HG03039 (cell line): ENCODE data around the gene COG2.
"Not testable (repeated sequence)": the region's sequence is repeated elsewhere in the genome, so short reads cannot be mapped to it uniquely, and the experiment has no call there.

Experiments
- ATAC-seq: cut with Tn5 transposase; IDR thresholded peaks from one replicate; pipeline ENCODE4 v1.9.1; 2021; ENCODE audit warnings: mild to moderate bottlenecking, moderate library complexity; ENCODE audit not compliant: unreplicated experiment

The COG2 gene, protein sequence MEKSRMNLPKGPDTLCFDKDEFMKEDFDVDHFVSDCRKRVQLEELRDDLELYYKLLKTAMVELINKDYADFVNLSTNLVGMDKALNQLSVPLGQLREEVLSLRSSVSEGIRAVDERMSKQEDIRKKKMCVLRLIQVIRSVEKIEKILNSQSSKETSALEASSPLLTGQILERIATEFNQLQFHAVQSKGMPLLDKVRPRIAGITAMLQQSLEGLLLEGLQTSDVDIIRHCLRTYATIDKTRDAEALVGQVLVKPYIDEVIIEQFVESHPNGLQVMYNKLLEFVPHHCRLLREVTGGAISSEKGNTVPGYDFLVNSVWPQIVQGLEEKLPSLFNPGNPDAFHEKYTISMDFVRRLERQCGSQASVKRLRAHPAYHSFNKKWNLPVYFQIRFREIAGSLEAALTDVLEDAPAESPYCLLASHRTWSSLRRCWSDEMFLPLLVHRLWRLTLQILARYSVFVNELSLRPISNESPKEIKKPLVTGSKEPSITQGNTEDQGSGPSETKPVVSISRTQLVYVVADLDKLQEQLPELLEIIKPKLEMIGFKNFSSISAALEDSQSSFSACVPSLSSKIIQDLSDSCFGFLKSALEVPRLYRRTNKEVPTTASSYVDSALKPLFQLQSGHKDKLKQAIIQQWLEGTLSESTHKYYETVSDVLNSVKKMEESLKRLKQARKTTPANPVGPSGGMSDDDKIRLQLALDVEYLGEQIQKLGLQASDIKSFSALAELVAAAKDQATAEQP

GRCh38 chr1:230642263-230642959 lies at the start of gene COG2:
Gene COG2 (plus strand): TSS chr1:230642481. CDS start chr1:230642607, 126 bp downstream.
- peak; percentile 95 for ATAC-seq

DNA sequence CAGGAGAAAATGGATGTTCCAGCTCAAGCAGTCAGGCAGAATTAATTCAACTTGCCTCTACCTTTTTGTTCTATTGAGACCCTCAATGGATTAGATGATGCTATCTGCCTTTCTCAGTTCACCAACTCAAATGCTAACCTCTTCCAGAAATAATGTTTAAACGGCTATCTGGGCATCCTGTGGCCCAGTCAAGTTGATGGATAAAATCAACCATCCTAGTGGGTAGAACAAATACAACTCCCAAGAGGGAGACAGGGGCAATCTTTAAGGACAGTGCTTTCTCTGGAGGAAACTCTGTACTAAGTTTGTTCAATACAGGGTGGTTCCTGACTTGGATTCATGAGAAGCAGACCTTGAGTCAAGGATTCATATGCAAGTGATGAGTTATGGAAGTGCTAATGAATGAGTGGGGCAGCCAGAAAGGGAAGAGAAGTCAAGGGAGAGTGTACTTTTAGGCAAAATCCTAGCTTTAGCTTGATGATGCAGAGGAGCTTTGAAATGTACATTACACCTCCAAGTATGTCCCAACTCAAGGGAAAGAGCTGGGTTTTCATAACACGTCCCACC lies 49.4 kb upstream of the COG2 start:
- no peak for ATAC-seq

GRCh38 chr1:230594214-230594773 lies 48.0 kb upstream of the COG2 start:
- ATAC-seq: no peak

DNA sequence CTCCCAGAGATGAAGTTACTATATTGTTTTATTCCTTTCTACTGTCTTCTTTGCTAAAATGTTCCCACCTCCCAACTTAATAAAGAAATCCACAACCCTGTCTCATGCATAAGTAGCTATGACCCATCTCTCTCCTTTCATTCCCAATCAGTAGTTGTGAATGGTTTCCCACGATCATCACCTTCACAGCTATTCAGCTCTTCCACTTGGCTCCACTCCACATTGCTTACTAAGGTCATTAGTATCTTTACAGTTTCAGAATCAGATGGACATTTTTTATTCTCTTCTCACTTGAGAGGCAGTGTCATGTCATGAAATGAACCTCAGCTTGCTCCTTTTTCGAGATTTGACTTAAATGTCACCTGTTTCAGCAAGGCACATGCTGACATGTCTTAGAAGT lies 47.1 kb upstream of the COG2 start:
- no peak for ATAC-seq

GRCh38 chr1:230596306-230596705 lies 46.0 kb upstream of the COG2 start:
- ATAC-seq: no peak

DNA sequence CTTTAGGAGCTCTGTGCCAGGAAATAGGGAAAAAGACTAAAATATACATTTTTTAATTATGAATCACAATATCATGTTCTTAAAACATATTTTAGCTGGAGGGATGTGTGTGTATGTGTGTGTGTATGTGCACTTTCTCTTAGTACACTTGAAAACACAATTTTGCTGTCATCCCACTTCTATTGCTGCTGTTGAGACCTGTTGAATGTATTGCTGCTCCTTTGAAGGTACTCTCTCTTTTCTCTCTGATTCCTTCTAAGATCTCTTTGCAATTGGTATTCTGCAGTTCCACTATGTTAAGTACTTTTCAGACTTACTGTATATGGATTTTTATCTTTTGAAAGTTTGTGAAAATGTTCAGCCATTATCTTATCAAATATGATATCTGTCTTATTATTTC lies 43.5 kb upstream of the COG2 start:
- ATAC-seq: no peak

- ATAC-seq: no peak
Observed at GRCh38 chr1:230599926-230600656, 42.2 kb upstream of the COG2 start.

DNA sequence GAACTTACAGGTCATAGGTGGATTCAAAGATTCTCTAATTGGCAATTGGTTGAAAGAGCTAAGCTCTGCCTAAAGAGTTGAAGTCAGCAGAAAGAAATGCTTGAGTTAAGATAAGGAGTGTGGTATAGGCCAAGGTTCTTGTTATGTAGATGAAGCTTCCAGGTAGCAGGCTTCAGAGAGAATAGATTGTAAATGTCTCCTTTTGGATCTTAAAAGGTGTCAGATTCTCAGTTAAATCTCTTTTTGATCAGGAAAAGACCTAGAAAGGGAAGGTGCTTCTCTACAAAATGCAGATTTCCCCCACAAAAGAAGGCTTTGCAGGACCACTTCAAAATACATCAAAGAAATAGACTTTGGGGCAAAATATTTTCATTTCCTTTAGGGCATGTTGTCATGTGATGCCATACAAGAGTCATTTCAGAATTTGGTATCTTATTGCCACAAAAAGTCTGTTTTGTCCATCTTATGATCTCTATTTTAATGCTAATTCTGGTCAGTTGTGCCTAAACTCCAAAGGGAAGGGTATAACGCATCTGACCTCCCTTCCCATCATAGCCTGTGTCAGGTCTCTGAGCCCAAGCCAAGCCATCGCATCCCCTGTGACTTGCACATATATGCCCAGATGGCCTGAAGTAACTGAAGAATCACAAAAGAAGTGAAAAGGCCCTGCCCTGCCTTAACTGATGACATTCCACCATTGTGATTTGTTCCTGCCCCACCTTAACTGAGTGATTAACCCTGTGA lies 41.5 kb upstream of the COG2 start:
- ATAC-seq: not testable (repeated sequence)

- no peak for ATAC-seq
Observed at GRCh38 chr1:230609208-230609607, 33.1 kb upstream of the COG2 start.

DNA sequence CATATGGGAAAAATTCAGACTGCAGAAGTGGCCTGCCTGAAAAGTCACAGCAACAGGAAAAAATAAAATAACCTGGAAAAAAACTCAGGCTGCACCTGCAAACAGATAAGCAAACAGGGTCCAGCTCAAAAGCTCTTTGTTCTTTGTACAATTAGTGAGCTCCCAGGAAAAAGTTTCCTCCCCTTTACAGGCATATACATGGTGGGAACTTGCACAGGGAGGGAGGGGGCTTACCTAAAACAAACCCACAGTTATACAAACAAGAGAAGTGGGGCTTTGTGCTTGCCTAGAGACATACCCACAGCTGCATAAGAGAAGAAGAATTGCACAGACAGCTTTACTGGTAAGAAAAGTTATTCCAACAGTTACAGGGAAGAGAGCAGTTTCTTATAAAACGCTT lies 31.7 kb upstream of the COG2 start:
- no peak for ATAC-seq

- no peak for ATAC-seq
Observed at GRCh38 chr1:230611128-230611877, 31.0 kb upstream of the COG2 start.

DNA sequence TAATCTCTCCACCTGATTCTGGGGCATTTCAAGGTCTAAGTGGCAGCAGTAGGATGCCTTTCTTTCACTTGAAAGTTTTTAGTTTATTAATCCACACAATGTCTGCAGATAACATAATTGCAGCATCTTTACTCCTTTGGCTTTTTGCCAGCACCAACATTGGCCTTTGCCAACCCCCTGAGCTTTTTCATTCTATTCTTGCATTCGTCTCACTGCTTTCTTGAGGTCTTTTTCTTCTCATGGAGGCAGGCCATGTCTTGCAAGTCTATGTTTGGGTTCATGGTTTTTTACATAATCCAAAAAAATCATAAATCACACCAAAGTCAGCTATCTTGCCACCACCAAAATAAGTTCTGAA lies 30.4 kb upstream of the COG2 start:
- no peak for ATAC-seq

- no peak for ATAC-seq
Observed at GRCh38 chr1:230612651-230613050, 29.6 kb upstream of the COG2 start.

GRCh38 chr1:230614121-230614520 lies 28.2 kb upstream of the COG2 start:
- no peak for ATAC-seq

DNA sequence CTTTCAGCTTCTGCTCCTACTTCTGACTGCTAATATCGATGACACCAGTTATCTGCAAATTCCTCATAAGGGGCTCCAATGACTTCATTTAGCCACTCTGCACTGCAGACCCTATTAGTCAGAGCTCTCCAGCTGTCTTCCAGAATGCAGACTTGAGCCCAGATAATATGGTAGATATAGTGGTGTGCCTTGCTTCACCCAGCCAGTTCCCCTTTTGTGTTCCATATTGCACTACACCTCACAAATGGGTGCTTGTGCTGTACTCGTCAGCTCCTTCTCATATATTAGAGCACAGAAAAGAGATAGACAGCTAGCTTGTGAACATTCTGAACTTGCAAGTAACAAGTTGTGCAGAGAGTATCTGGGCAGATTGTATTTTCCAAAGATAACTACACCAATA lies 23.7 kb upstream of the COG2 start:
- no peak for ATAC-seq

- no peak for ATAC-seq
Observed at GRCh38 chr1:230620649-230621323, 21.5 kb upstream of the COG2 start.

DNA sequence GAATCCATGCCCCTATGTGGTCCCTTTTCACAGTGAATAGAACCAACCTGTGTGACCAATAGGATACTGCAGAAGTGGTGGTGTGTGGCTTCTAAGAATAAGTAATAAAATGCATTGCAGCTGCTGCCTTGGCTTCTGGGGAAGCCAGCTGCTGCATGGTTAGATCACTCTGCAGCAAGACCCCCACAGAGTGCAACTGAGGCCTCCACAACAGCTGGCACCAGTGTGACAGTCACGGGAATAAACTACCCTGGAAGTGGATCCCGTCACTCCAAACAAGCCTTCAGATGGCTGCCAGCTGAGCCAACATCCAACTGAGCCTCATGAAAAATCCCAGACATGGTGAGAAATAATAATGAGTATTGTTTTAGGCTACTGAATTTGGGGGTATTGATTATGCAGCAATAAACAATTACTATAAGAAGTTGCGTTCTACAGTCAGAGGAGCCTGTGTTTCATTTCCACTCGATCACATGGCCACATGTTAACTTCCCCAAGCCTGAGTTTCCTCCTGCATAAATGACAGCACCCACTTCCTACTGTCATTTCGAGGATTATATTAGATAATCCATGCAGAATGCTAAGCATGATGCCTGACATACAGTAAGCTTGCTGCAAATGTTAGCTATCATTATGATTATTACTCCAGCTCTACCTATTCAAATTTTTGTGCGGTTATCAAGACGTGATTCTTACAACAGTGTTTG lies 20.8 kb upstream of the COG2 start:
- no peak for ATAC-seq

GRCh38 chr1:230622151-230622550 lies 20.1 kb upstream of the COG2 start:
- no peak for ATAC-seq
